MCF 10A (cell line): Measurements from ENCODE around the gene DNAH3. TPM values are rescaled to one million over a fixed set of nuclear protein-coding genes. Genes with fewer than 3 reads are reported as not detected.
"Not testable (repeated sequence)": the region's sequence is repeated elsewhere in the genome, so short reads cannot be mapped to it uniquely, and the experiment has no call there.

Experiments
- BruUV-seq: library from RNA; stranded (reverse); fragments of 400-500 nt; replicated peaks from 2 replicates; lab custom pipeline; 2021; lab: Mats Ljungman, UMichigan
- CTCF ChIA-PET: fragments of 300-600 bp; sonication (Branson Sonifier 250); formaldehyde crosslinking; extraction: SDS; loops from one replicate; lab custom pipeline; 2021; ENCODE audit warnings: antibody characterized with exemption, inconsistent platforms; lab: Yijun Ruan, JAX
- POLR2A ChIA-PET: fragments of 300-600, 350-650 bp; sonication (Branson Sonifier 250); formaldehyde crosslinking; extraction: SDS; loops from one replicate; lab custom pipeline; 2020; ENCODE audit warnings: antibody characterized with exemption, inconsistent platforms; lab: Yijun Ruan, JAX
- DNase-seq: peaks from one replicate; pipeline ENCODE4 v3.0.0-alpha.2; 2018; ENCODE audit not compliant: unreplicated experiment
- H3K27ac Mint-ChIP-seq: one replicate; pipeline ENCODE4 v1.8.0; 2022; ENCODE audit warnings: mild to moderate bottlenecking, low read depth, mixed read lengths; ENCODE audit not compliant: unreplicated experiment
- H3K27me3 Mint-ChIP-seq: one replicate; pipeline ENCODE4 v1.8.0; 2022; ENCODE audit warnings: mixed read lengths; ENCODE audit not compliant: insufficient read depth, unreplicated experiment
- H3K36me3 Mint-ChIP-seq: one replicate; pipeline ENCODE4 v1.8.0; 2022; ENCODE audit warnings: mild to moderate bottlenecking, moderate library complexity, mixed read lengths; ENCODE audit not compliant: insufficient read depth, unreplicated experiment
- H3K4me1 Mint-ChIP-seq: one replicate; pipeline ENCODE4 v1.8.0; 2022; ENCODE audit warnings: mixed read lengths; ENCODE audit not compliant: insufficient read depth, unreplicated experiment
- H3K4me3 Mint-ChIP-seq: one replicate; pipeline ENCODE4 v1.8.0; 2022; ENCODE audit warnings: mild to moderate bottlenecking, moderate library complexity, mixed read lengths; ENCODE audit not compliant: unreplicated experiment
- H3K9me3 Mint-ChIP-seq: one replicate; pipeline ENCODE4 v1.8.0; 2022; ENCODE audit warnings: mixed read lengths; ENCODE audit not compliant: unreplicated experiment
- CTCF ChIP-seq: fragments of 200-600 bp; IDR thresholded peaks from one replicate; pipeline ENCODE4 v1.8.0; 2022; ENCODE audit warnings: antibody characterized with exemption, mild to moderate bottlenecking; ENCODE audit not compliant: unreplicated experiment
- intact Hi-C: fragments of 100-400 bp; cut with micrococcal nuclease; formaldehyde crosslinking; loops from 2 replicates; pipeline ENCODE4 v1.14.1; 2022
- total RNA-seq: library from RNA; stranded (reverse); gene quantifications from 2 replicates; pipeline ENCODE4 v1.2.3, GENCODE V29; 2022

DNAH3 gene
- total RNA-seq, 1 experiment from 2014 or later, result not detected

- H3K27me3 Mint-ChIP-seq, result no peaks in the 10 kb centered on the region
- H3K27ac Mint-ChIP-seq, result no peak overlapping the region
- intact Hi-C loops, result no loop called here
- BruUV-seq, result no TSS peak
- no peaks in the 10 kb centered on the region for H3K9me3 Mint-ChIP-seq
- no peaks in the 10 kb centered on the region for H3K36me3 Mint-ChIP-seq
- ChIA-PET POLR2A (no interaction called here), CTCF (interaction anchor here (1.2 kb wide), 1 partner anchor 127 kb away, joined by 3 read pairs; no protein-coding TSS in a partner anchor)
- no peaks in the 10 kb centered on the region for H3K4me1 Mint-ChIP-seq
- TF ChIP-seq CTCF, result no peak
- DNase-seq, result no peak
- no peak overlapping the region for H3K4me3 Mint-ChIP-seq
Measured at GRCh38 chr16:20976576-20976975, 174.1 kb downstream of the DNAH3 start.

GRCh38 chr16:20973201-20973600 lies 177.4 kb downstream of the DNAH3 start:
- peaks cover 10% of the 10 kb centered on the region for H3K4me1 Mint-ChIP-seq
- DNase-seq, H3K27ac Mint-ChIP-seq, intact Hi-C loops, H3K36me3 Mint-ChIP-seq, H3K27me3 Mint-ChIP-seq, BruUV-seq, H3K4me3 Mint-ChIP-seq, POLR2A ChIA-PET, H3K9me3 Mint-ChIP-seq: not testable (repeated sequence)
- CTCF ChIA-PET, result interaction anchor here (0.6 to 1.2 kb wide), 3 partner anchors 12 to 62 kb away, joined by 3 to 4 read pairs (median 3); no protein-coding TSS in a partner anchor

GRCh38 chr16:20971401-20971800 lies 179.2 kb downstream of the DNAH3 start:
- Mint-ChIP-seq H3K27ac (no peak overlapping the region), H3K4me3 (no peak overlapping the region), H3K36me3 (no peaks in the 10 kb centered on the region), H3K9me3 (no peaks in the 10 kb centered on the region), H3K4me1 (peaks cover 10% of the 10 kb centered on the region), H3K27me3 (no peaks in the 10 kb centered on the region)
- ChIA-PET CTCF (no interaction called here), POLR2A (no interaction called here)
- DNase-seq, result peak; percentile 5
- intact Hi-C loops, result no loop called here
- TF ChIP-seq CTCF, result no peak
- no TSS peak for BruUV-seq

- Mint-ChIP-seq H3K36me3 (no peaks in the 10 kb centered on the region), H3K9me3 (no peaks in the 10 kb centered on the region), H3K27me3 (no peaks in the 10 kb centered on the region), H3K4me3 (no peak overlapping the region), H3K4me1 (peaks cover 10% of the 10 kb centered on the region), H3K27ac (no peak overlapping the region)
- POLR2A ChIA-PET, result no interaction called here
- intact Hi-C loops, result no loop called here
- no TSS peak for BruUV-seq
- TF ChIP-seq CTCF, result no peak
- DNase-seq, result no peak
- CTCF ChIA-PET, result no interaction called here
Measured at GRCh38 chr16:20969386-20969785, 181.3 kb downstream of the DNAH3 start.

GRCh38 chr16:20968765-20969164 lies 181.9 kb downstream of the DNAH3 start:
- POLR2A ChIA-PET, result no interaction called here
- CTCF ChIA-PET, result no interaction called here
- H3K27ac Mint-ChIP-seq, result no peak overlapping the region
- no peaks in the 10 kb centered on the region for H3K36me3 Mint-ChIP-seq
- intact Hi-C loops, result no loop called here
- H3K4me3 Mint-ChIP-seq, result no peak overlapping the region
- DNase-seq, result no peak
- peaks cover 10% of the 10 kb centered on the region for H3K4me1 Mint-ChIP-seq
- no peak for TF ChIP-seq CTCF
- H3K9me3 Mint-ChIP-seq, result peaks cover under 1% of the 10 kb centered on the region
- no TSS peak for BruUV-seq
- no peaks in the 10 kb centered on the region for H3K27me3 Mint-ChIP-seq
